Smooth muscle cell of the brain vasculature (primary cell): ENCODE data around the gene KRTAP12-1.
"Not testable (repeated sequence)": the region's sequence is repeated elsewhere in the genome, so short reads cannot be mapped to it uniquely, and the experiment has no call there.

Experiments
- DNase-seq: peaks from one replicate; pipeline ENCODE4 v3.0.0-alpha.2; 2012; ENCODE audit warnings: low read depth, low spot score

The KRTAP12-1 gene

DNA sequence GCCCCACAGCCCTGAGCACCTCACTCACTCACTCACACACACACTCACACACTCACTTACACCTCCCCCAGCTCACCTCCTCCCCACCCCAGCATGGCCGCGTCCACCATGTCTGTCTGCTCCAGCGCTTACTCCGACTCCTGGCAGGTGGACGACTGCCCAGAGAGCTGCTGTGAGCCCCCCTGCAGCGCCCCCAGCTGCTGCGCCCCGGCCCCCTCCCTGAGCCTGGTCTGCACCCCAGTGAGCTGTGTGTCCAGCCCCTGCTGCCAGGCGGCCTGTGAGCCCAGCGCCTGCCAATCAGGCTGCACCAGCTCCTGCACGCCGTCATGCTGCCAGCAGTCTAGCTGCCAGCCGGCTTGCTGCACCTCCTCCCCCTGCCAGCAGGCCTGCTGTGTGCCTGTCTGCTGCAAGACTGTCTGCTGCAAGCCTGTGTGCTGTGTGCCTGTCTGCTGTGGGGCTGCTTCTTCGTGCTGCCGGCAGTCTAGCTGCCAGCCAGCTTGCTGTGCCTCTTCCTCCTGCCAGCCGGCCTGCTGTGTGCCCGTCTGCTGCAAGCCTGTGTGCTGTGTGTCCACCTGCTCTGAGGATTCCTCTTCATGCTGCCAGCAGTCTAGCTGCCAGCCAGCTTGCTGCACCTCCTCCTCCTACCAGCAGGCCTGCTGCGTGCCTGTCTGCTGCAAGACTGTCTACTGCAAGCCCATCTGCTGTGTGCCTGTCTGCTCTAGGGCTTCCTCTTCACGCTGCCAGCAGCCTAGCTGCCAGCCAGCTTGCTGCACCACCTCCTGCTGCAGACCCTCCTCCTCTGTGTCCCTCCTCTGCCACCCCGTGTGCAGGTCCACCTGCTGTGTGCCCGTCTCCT is 35.4 kb downstream of the KRTAP12-1 start, which contains the start of gene KRTAP10-11:
KRTAP10-11 (plus strand) TSS at position 49 of the 856 bp plus-strand sequence; CDS start at position 94, 45 bp downstream.
- not testable (repeated sequence) for DNase-seq

DNA sequence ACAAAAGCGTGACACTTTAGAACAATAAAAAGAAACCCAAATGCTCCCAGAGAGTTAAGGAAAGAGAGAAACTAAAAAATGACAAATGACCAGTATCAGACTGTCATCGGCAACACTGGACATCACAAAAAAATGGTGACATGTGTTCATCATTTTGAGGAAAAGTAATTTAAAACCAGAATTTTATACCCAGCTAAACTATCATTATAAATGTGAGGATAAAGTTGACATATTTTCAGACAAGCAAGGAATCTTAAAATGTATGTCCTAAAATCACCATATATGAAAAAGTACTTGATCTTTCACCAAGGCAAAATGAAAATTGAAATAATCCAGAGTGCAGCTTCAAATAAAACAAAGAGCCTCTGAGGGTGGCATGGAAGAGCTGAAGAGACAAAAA is 37.1 kb downstream of the KRTAP12-1 start:
- no peak for DNase-seq

DNA sequence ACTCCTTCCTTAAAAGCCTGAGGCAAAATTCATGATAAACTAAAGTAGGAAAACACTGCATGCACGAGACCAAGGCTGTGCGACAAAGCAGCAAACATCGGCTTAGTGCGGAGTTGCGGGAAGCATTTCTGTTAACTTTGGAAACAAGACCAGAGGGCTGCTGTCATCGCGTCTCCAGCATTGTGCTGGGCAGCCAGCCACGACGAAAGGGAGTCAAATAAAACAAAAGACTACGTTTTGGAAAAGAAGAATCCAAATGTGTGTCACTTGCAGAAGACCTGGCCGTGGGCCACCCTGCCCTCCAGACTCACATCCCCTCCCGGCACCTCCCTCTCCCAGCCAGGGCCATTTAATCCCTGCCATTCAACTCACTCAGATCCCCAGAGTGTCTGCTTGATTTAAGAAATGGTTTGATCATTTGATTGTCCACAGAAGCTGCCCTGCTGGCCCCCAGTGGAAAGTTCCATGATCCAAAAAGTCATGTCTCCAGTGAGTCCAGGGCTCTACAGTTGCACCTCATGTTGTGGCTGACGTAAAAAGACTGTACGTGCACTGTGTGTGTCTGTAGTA is 38.1 kb downstream of the KRTAP12-1 start:
- DNase-seq: no peak

DNA sequence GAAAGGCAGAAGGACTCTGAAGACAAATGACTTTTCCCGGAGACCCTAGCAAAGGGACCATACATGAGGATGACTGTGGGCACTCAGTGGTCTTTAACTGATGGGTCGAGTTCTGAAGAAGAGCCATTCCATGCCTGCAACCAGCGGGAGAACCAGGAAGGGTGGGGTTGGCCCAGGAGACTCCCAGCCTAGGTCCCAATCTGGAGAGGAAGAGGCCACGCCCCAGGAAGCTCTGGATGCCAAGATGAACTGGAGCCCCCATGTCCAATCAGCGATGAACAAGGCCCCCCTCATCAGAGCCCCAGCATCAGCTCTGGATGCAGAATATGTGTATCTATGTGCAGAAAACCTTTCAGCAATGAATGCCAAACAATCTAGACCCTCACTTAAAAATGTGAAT is 41.2 kb downstream of the KRTAP12-1 start:
- no peak for DNase-seq

DNA sequence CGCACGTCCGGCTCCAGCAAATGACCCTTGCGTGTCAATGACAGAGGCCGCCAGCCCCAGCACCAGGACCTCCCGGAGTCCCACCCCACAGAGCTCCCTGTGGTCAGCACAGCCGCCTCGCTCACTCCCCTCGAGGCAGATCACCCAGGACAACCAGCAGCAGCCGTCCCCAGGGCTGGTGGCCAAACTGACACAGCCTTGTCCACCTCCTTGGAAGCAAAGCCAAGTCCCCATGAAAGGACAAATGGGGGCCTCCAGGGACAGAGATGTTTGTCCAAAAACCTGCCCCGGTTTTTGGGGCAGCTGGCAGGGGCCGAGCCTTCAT is 42.7 kb downstream of the KRTAP12-1 start:
- no peak for DNase-seq

DNA sequence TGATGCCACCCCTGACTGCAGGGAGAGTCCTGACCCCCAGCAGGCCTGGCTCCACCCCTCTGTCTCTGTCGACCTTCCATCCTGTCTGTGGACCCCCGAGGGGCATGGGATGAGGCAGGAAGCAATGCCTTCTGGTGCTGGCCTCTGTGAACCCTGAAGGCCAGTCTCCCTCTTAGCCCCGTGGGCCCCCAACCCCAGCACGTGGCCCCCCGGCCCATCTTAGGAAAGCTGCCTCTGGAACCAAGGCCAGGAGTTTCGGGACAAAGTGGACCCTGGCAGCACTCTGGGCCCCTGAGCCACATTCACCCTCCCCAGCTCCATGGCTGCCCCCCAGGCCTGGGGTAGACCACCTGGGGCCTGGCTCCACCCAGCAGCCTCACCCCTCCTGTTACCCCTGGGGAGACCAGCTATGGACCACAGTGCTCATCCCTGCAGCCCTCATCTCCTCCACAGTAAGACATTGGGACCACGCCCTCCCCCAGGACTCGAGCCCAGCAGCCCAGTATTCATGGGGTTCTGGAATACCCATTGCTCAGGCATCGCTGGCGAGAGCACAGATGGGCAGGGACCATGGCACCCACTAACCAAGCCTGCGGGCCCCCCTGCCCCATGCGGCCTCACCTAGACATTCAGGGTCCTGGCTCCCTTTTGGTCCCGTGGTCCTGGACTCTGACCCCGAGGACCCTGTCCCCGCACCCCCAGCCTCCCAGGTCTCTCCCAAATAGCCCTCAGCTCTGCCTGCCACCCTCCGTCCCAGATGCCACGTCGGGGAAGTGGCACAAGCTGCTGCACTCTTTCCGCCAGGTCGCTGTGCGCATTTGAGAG is 43.2 kb downstream of the KRTAP12-1 start:
- DNase-seq: not testable (repeated sequence)

DNA sequence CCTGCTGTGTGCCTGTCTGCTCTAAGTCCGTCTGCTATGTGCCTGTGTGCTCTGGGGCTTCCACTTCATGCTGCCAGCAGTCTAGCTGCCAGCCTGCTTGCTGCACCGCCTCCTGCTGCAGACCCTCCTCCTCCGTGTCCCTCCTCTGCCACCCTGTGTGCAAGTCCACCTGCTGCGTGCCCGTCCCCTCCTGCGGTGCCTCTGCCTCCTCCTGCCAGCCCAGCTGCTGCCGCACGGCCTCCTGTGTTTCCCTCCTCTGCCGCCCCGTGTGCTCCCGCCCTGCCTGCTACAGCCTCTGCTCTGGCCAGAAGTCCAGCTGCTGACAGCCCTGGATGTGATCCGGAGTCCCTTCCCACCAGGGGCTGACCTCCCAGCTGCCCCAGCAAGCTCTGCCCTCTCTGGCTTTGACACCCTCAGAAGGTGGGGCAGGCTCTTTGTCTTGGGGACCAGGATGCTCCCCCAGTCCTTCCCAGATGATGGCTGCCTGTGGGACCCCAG is 44.1 kb downstream of the KRTAP12-1 start:
- DNase-seq: not testable (repeated sequence)

DNA sequence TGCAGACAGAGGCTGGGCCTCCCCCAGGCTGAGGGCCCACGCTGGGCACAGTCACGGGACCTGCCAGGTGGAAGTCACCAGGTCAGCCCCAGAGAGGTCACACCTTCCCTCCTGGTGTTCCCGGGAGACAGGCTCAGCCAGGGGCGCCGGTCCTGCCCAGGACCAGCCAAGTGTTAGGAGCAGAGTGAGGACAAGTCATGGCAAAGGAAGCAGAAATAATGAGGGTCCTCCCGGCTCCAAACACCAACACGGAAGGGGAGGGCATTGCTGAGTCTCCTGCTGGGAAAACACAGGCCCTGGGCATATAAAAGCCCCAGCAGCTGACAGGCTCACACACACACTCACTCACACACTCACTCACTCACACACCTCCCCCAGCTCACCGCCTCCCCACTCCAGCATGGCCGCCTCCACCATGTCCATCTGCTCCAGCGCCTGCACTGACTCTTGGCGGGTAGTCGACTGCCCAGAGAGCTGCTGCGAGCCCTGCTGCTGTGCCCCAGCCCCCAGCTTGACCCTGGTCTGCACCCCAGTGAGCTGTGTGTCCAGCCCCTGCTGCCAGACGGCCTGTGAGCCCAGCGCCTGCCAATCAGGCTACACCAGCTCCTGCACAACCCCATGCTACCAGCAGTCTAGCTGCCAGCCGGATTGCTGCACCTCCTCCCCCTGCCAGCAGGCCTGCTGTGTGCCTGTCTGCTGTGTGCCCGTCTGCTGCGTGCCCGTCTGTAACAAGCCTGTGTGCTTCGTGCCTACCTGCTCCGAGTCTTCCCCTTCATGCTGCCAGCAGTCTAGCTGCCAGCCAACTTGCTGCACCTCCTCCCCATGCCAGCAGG is 44.7 kb downstream of the KRTAP12-1 start, which contains the start of gene KRTAP10-10:
KRTAP10-10 (plus strand) TSS at position 339 of the 833 bp plus-strand sequence; CDS start at position 401, 62 bp downstream.
- no peak for DNase-seq

DNA sequence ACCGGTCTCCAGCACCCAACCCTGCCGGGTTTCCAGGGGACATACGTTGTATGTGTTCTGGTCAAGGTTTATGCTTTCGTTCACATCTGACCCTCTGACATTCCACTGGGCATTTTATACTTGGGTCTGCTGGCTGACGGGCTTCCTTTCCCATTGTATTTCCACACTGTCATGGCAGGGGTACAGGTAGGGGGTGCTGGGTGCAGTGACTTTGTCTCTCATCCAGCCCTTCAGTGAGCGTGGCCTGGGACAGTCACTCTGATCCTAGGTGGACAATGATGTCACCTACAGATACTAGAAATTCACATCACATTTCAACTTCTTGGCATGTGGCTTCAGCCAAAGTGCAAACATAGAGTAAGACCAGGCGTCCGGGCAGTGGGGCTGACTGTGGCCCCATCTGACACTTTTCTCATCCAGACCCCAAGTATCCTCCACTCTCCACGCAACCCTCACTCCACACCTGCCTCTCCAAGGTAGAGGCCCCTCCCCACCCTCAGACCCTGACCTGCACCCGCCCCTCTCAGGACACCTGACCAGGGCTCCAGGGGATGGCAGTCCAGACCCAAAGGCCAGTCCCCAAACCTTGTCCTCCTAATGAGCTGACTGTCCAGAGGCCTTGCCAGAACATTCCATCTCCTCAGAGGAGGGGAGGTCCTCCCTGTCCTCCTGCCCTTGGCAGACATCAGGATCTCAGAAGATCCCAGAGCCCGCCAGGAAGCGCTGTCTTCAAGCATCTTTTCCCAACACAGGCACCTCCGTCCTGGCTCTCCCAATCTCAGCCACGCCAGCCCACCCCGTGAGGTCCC is 45.5 kb downstream of the KRTAP12-1 start:
- no peak for DNase-seq

DNA sequence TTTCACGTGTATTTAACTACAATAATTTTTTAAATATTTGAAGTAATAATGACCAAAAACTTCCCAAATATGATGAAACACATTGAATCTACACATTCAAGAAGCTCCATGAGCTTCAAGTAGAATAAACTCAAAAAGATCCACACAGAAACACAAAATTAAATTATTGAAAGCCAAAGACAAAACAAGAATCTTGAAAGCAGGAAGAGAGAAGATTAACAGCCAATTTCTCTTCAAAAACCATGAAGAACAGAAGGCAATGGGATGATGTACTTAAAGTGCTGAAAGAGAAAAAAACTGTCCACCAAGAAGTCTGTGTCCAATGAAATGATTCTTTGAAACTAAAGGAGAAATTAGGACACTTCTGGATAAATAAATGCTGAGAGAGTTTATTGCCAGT is 49.9 kb downstream of the KRTAP12-1 start:
- DNase-seq: no peak
